Stimulated activated CD4-positive, alpha-beta T cell treated with anti-CD3 and anti-CD28 coated beads, Interleukin-2, amount 100 ng/mL, for 4 hours (primary cell): ENCODE results near the gene RAP1GDS1.
"Not testable (repeated sequence)": the region's sequence is repeated elsewhere in the genome, so short reads cannot be mapped to it uniquely, and the experiment has no call there.

Experiments
- DNase-seq: peaks from one replicate; pipeline ENCODE4 v3.0.0-alpha.2; 2020; ENCODE audit warnings: low read depth

Gene RAP1GDS1

DNA sequence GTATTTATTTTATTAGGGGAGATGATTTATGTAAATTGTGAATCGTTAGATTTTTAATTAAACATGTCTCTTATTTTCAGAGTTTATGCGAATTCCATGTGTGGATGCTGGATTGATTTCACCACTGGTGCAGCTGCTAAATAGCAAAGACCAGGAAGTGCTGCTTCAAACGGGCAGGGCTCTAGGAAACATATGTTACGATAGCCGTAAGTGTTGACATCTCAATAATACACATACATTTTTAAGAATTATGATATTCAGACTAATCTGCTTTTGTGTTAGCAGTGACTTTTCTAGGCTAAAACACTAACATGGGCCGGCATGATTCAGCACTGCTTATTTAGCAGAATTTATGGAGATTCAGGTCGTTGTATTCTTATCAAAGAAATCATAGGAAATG, 91.2 kb downstream of the RAP1GDS1 start:
- DNase-seq = no peak

DNA sequence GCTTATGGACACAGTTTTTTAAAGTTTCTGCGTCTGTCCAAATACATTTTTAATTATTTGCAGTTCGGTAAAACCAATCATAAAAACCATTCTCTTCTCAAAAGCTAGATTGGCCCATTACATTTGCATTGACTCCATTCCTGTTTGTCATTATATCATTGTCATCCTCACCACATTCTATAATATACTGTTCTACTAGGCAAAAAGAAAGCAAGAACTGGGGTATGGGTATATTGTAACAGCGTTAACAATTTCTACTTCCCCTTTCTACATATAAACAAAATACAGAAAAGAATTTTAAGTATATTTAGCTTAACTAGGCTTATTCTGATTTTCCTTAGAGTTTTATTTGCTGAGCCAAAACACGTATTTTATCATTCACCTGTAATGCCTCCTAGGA, 91.8 kb downstream of the RAP1GDS1 start:
- no peak for DNase-seq

DNA sequence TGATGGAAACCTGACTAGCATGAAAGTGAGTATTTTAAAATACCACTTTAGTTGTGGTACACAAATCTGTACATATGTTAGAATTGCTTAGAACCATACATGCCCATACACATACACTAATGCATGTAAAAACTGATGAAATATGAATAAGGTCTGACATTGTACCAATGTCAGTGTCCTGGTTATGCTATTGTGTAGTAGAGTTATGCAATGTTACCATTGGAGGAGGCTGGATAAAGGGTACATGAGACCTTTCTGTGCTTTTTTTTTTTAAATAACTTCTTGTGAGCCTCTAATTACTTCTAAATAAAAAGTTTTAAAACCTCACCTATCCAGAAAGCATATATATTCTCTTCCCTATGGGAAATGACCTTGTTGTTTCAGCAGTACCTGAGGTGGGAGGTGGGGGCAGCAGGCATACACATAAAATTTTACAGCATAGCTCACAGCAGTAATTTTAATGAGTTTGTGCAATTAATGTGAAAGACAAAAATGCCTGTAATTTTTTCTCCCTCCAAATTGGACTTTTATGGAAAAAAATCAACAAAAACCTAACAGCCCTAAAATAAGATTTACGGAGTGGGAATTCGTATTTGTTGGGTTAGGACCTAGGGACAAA, 97.6 kb downstream of the RAP1GDS1 start:
- no peak for DNase-seq

DNA sequence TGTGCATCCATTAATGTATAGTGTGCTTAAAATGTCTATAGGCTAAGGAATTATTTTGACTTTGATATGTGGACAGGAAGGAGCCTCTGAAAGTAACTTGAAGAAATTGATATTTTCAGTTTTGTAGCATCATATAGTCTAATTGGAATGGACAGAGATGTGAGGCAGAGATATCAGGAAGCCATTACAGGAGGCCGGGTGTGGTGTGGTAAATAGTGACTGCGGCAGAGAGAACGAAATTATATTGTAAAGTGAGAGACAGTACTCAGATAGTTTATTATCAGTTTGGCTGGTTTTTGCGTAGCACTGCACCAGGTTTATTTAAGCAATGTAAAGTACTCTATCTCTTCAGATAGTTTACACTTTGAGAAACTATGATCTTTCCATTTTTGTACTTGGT, 98.5 kb downstream of the RAP1GDS1 start:
- DNase-seq = no peak

DNA sequence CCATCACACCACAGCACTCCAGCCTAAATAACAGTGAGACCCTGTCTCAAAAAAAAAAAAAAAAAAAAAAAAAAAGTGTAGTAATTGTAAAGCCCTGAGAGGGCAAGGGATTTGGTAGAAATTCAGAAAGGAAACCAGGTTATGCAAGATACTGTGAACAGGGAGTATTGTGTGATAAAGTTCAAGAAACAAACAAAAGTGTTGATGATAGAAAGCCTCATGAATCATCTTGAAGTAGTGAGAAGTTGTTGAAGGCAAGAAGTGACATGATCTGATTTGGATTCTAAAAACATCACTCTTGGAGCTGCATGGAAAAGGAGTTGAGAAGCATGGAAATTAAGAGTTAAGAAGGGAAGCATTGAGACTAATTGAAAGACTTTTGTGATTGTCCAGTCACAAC, 102.2 kb downstream of the RAP1GDS1 start:
- no peak for DNase-seq

DNA sequence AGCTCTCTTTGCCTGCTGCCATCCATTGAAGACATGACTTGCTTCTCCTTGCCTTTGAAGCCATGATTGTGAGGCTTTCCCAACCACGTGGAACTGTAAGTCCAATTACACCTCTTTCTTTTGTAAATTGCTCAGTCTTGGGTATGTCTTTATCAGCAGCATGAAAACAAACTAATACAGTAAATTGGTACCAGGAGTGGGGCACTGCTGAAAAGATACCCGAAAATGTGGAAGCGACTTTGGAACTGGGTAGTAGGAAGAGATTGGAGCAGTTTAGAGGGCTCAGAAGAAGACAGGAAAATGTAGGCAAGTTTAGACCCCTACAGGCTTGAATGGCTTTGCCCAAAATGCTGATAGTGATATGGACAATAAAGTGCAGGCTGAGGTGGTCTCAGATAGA, 105.1 kb downstream of the RAP1GDS1 start:
- DNase-seq = not testable (repeated sequence)

DNA sequence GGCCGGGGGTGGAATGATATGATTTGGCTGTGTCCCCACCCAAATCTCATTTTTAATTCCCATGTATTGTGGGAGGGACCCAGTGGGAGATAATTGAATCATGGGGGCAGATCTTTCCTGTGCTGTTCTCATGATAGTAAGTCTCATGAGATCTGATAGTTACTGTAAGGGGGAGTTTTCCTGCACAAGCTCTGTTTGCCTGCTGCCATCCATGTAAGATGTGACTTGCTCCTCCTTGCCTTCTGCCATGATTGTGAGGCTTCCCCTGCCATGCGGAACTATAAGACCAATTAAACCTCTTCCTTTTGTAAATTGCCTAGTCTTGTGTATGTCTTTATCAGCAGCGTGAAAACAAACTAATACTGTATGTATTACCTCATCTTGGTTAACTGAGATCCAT, 106.8 kb downstream of the RAP1GDS1 start:
- DNase-seq = not testable (repeated sequence)

DNA sequence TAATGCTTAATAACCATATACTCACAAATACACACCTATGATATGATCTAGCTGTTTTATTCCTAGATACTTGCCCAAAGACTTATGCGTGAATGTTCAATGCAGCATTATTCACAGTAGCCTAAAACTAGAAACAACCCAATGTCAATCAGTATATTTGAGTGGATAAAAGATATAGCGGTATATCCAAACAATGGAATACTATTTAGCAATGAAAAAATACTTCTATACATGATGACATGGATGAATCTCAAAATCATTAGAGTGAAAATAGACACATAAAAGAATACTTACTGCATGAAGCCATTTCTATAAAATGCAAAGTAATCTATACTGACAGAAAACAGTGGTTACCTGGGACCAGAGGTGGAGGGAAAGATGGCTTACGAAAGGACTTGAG, 108.1 kb downstream of the RAP1GDS1 start:
- DNase-seq = no peak

DNA sequence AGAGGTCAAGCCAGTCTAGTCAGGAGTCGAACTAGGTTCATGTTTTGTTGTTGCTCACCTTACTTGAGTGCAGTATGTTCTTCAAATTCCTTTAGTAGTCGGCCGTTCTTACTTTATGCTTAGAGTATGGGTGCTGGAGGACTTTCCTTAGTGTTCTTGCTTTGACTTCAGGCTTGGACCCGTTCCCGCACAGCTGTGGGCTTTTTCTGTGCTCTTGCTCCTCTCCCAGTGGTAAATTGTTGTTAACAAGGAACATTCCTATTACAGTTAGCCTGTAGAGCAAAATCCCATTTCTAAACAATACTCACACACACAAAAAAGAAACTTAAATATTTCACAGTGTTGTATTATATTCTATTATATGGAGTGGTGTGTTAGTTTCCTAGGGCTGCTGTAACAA, 113.5 kb downstream of the RAP1GDS1 start:
- no peak for DNase-seq

DNA sequence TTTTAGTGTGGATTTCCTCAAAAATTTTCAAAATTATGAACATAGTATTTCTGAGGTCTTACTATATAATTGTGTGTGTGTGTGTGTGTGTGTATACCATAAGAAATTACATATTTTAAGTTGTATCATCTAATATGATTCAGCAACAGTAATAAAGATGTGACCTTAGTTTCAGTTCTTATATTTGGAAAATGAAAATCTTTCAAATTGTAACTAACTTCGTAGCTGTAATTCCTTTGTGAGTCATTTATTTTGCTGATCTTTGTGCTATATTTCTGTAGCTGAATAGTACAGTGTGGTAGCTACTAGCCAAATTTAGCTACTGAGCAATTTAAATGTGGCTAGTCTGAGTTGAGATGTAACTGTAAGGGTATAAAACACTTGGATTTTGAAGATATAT, 116.4 kb downstream of the RAP1GDS1 start:
- no peak for DNase-seq

DNA sequence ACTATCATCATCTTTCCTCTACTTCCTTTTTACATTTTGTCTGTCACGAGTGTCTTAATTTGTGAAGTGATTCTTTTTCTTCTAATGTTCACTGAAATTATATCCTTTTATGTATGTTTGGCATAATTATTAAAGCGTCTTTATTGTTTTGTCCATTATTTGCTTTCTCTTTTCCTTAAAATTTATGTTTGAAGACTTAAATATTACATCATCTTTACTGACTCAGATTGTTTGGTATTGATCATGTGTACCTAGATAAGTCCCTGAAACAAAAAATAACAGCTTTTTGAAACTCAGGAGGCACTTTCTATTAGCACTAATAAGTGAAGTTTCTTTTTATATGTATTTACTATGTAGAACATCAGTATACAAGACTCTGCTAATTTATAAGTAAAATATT, 120.1 kb downstream of the RAP1GDS1 start:
- no peak for DNase-seq

DNA sequence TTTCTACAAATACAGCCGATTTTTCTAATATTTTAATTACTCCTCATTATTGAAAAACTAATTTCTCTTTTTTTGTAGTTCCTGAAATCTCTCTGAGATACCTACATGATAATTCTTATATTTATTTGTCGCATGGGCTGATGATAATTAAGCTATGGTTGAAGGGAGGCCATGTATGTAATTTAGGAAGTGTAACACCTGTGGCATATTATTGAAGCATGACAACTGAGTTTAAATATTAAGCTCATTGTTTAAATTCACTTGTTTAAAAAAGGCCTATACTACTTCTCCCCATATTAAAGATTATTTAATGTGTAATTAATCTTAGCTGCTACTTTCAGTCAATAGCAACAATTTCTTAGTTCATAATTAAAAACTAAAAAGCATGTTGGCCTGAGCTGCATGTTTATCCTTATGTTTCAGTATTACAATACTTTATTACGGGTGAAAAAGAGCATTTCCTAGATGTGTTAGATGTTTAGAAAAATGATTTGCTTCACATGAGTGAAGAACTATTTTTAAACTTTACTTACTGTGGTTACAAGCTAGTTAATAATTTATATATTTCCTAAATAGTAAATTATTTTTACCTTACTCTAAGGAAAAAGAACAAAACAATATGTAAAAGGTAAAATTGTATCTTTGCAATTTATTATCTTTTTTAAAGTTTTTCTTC, 122.4 kb downstream of the RAP1GDS1 start:
- no peak for DNase-seq

DNA sequence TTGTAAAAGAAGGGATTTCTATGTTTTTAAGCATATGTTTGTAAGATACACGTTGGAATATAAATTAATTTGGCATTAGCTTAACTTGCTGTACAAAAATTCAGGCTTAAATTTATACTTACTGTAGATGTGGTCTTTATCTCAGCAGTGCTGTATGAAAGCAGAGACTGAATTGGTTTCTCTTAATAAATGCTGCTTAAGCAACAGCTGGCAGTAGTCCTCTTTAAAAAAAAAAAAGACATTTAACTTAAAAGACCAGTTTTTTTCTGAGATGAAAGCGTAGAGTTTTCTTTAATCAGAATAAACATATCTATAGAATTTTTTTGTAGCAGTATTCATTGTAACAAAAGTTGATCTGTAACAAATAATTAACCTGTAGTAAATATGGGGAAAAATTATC, 124.6 kb downstream of the RAP1GDS1 start:
- no peak for DNase-seq

DNA sequence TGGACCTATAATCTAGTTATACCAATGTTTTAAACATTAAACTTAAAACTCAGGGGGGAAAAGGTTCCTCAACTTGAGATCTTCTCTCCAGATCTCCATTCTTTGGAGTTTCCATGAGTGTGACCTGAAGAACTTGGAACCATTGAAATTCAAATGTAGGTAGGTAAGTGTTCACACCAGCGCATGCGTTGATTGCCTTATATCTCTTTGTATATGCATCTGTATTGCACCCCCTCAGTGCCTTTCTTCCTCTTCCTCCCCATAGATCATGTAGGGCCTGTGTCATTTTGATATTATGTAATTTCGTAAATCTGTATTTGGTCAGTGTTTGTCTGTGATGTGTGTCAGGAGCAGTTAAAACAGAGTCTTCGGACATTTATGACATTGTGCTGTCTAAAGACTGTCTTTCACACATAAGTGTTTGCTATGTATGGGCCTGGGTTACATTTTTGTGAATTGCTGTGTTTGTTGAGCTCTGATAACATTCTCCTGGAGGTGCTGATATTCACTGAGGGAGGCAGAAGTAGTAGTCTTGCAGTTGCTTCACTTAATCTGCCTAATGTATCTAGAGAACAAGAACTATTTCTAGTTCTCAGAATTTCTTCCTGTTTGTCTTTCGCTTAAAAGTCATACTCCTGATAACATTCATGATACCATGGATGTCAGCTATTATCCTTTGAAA, 126.3 kb downstream of the RAP1GDS1 start:
- no peak for DNase-seq

DNA sequence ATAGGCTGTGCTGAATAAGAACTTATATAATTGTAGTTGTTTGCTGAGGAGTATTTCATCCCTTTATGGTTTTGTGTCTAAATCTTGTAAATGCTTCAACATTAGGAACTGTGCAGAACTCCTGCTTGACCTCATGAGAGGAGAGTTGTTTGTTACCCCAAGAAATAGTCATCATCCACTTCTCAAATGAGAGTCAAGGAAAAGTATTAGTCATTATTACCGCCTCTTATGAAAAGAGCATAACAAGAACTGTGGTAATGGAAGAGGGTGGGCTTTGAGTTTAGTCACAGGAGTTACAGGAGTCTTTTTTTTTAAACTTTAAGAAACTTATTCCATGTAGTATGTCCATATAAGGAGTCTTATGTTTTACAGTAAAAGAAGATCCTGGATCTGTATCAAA, 132.9 kb downstream of the RAP1GDS1 start:
- no peak for DNase-seq

DNA sequence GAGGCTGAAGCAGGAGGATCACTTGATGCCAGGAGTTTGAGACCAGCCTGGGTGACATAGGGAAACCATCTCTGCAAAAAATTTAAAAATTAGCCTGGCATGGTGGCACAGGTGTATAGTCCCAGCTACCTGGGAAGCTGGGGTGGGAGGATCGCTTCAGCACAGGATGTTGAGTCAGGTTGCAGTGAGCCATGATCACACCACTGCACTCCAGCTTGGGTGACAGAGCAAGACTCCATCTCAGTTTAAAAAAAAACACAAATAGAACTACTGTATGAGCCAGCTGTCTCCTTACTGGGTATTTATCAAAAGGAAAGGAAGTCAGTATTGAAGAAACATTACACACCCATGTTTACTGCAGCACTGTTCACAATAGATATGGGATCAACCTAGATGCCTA, 138.7 kb downstream of the RAP1GDS1 start:
- DNase-seq = no peak

DNA sequence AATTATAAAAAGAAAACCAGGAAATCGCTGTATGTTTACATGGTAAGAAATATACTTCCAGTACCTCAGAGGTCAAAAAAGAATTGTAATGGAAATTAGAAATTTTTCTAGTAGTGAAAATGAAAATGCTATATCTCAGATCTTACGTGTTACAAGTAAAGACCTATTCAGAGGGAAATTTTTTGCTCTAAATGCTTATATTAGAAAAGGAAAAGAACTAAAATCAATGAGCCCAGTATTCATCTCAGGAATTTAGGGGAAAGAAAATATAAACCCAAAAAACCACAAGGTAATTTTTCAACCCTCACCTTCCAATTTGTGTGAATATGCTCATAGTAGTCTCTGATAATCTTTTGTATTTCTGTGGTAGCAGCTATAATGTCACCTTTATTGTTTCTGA, 145.6 kb downstream of the RAP1GDS1 start:
- no peak for DNase-seq

DNA sequence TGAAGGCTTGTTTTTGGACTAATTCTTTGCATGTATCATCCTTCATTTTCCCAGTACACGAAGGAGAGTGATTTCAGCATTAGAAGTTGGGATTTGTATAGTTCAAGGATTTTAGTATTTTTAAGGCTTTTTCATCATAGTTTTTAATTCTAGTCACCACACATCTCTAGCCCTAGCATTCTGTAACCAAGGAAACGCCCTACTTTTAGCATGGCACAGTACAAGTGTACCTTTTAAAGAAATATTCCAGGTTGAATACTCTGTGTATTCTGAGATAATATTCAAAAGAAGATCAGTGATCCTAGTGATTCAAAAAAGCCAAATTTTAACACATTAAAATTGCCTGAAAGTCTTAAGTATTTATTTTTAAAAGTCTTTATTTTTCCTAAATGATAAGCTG, 150.5 kb downstream of the RAP1GDS1 start:
- DNase-seq = no peak

DNA sequence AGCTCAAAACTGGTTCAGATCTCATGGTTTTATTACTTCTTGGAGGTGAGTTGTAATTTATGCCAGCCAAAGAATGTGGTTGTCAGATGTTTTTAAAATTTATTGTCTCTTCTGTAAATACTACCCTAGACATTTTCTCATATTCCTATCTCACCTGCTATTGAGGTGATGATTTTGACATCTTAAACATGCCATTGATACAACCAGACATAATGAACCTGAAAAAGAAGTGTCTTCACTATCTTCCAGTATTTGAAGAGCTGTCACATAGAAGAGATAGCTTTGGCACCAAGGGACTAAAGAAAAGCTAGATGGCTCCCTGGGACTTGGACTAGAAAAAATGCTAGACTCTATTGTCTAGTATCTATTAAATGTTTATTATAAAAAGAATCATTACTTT, 155.7 kb downstream of the RAP1GDS1 start:
- DNase-seq = no peak

DNA sequence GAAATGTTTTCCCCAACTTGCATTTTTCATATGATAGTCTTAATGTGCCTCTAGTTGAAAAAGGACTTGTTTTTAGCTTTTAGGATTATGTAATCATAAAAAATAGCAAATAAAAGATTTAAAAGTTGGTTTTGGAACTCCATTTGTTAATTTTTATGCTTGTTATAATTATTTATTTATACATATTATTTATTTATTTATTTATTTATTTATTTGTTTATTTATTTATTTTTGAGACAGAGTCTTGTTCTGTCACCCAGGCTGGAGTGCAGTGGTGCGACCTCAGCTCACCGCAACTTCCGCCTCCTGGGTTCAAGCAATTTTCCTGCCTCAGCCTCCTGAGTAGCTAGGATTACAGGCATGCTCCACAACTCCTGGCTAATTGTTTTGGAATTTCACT, 159.0 kb downstream of the RAP1GDS1 start:
- not testable (repeated sequence) for DNase-seq

DNA sequence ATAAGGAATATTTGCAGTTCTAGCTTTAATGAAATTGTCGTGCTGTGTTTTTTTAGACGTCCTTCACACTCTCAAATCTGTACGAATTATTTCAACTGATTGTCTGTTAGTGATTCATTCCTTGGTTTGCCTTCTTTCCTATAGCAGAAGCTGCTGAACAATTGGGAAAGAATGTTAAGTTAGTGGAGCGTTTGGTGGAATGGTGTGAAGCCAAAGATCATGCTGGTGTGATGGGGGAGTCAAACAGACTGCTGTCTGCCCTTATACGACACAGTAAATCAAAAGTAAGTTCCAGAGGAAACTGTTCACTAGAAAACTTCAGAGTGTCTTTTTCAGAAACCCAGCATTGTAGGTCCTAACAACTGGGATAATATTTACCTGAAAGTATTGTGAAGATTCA, 159.9 kb downstream of the RAP1GDS1 start:
- no peak for DNase-seq

DNA sequence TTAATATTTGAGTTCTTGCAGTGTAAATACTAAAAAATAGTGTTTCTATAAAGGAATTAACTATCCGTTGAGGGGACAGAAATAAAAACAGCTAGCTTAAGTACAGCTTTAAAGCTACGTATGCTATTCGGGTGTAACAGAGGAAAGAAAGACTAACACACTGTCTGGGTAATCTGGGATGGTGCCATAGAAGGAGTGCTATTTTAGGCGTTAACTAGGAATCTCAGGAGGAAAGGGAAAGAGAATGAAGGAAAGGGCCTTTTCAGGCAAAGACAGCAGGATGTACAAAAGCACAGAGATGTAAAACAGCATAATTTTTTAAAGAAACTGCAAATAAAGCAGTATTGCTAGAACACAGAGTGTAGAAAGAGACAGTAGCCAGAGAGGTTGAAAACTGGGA, 161.8 kb downstream of the RAP1GDS1 start:
- no peak for DNase-seq

DNA sequence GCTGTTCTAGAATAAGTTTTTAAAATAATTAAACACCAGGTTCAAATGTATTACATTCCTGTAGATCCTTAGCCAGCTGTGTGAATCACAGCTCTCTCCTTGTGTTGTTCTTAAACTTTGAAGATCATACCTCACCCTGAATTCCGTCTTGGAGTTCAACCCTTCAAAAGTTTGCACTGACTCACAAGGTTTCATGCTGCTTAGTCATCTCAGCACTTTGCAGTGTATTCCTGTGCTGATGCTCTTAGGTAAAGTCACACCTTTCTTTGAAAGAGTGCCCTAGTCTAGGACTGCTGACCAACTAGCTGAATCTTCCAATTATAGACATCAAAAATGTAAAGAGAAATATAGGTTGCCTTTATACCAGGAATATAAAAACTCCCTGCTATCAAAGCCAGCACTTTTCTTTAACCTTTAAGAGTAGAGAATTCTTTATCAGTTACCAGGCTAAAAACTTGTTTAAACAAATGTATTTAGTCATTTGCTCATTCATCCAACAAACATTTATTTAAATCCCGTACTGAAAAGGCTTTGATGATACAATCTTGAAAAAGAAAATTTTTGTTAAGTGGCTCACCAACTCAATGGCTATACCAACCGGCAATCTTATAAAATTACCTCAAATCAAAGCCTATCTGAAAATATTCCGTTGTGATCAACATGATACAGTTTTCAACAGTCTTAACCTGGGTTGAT, 169.7 kb downstream of the RAP1GDS1 start:
- no peak for DNase-seq
